Muscle of leg (tissue), 11 donors: ENCODE results near the gene THRB. TPM values are rescaled to one million over a fixed set of nuclear protein-coding genes. Genes with fewer than 3 reads are reported as not detected.

ENCODE experiments used
- DNase-seq: peaks from one replicate; pipeline ENCODE4 v3.0.0; 2013
- H3K27ac ChIP-seq: one replicate; pipeline ENCODE4 v1.5.1; 2013; ENCODE audit warnings: mild to moderate bottlenecking, low read length, control low read depth
- H3K27me3 ChIP-seq: one replicate; pipeline ENCODE4 v1.6.1; 2013; ENCODE audit warnings: low read length; ENCODE audit not compliant: control insufficient read depth, insufficient read depth
- H3K36me3 ChIP-seq: one replicate; pipeline ENCODE4 v1.6.1; 2013; ENCODE audit warnings: low read length; ENCODE audit not compliant: control insufficient read depth, insufficient read depth
- H3K4me1 ChIP-seq: one replicate; pipeline ENCODE4 v1.6.1; 2013; ENCODE audit warnings: low read length; ENCODE audit not compliant: control insufficient read depth, insufficient read depth
- H3K4me3 ChIP-seq: one replicate; pipeline ENCODE4 v1.5.1; 2013; ENCODE audit warnings: low read length, control low read depth
- H3K9me3 ChIP-seq: replicated peaks from 2 replicates; pipeline ENCODE4 v1.6.1; 2013; ENCODE audit warnings: low read depth, low read length; ENCODE audit not compliant: control insufficient read depth
- WGBS: methylation state at CpG from one replicate; pipeline ENCODE4 v1.1.5; 2013; ENCODE audit warnings: missing lambda C conversion rate; ENCODE audit not compliant: insufficient coverage; 5-methylcytosine and 5-hydroxymethylcytosine counted together
- polyA plus RNA-seq, 8 donors: library from polyadenylated mRNA; unstranded; fragments of 120-200 nt; gene quantifications; one replicate each; pipeline versions ENCODE4 v1.2.1 to v1.2.3, GENCODE V29; 2013; ENCODE audit warnings: inconsistent platforms in 1 of 8, low replicate concordance in 1 of 8; ENCODE audit not compliant: insufficient read length in 8 of 8, insufficient read depth in 1 of 8
- total RNA-seq: library from RNA; stranded (reverse); fragments of 120-200 nt; gene quantifications from one replicate; pipeline ENCODE4 v1.2.4, GENCODE V29; 2013

Gene THRB
- total and polyA plus RNA-seq, 9 donors: 0.33 to 3.1 (median 1.7) TPM

GRCh38 chr3:24370352-24371090 is 124.1 kb downstream of the THRB start:
- DNase-seq: no peak
- Histone ChIP-seq H3K27ac (no peak overlapping the region), H3K4me1 (no peaks in the 10 kb centered on the region), H3K36me3 (no peaks in the 10 kb centered on the region), H3K9me3 (no peaks in the 10 kb centered on the region), H3K27me3 (no peaks in the 10 kb centered on the region), H3K4me3 (no peak overlapping the region)
- WGBS: no CpG with 5 or more reads among the region's 4 CpGs

- Histone ChIP-seq H3K4me3 (no peak overlapping the region), H3K27ac (no peak overlapping the region), H3K36me3 (no peaks in the 10 kb centered on the region), H3K9me3 (no peaks in the 10 kb centered on the region), H3K4me1 (no peaks in the 10 kb centered on the region), H3K27me3 (no peaks in the 10 kb centered on the region)
- WGBS: 63% methylated on average over 1 of the region's 2 CpGs
- DNase-seq: no peak
Measured at GRCh38 chr3:24368605-24369004, 126.0 kb downstream of the THRB start.

- 83% methylated on average over 2 of the region's 2 CpGs for WGBS
- H3K27ac ChIP-seq: no peak overlapping the region
- H3K9me3 ChIP-seq: no peaks in the 10 kb centered on the region
- DNase-seq: no peak
- H3K27me3 ChIP-seq: no peaks in the 10 kb centered on the region
- no peaks in the 10 kb centered on the region for H3K4me1 ChIP-seq
- no peak overlapping the region for H3K4me3 ChIP-seq
- no peaks in the 10 kb centered on the region for H3K36me3 ChIP-seq
Measured at GRCh38 chr3:24367664-24368264, 126.9 kb downstream of the THRB start.

GRCh38 chr3:24367216-24367615 is 127.4 kb downstream of the THRB start:
- Histone ChIP-seq H3K27me3 (no peaks in the 10 kb centered on the region), H3K27ac (no peak overlapping the region), H3K4me3 (no peak overlapping the region), H3K4me1 (no peaks in the 10 kb centered on the region), H3K36me3 (no peaks in the 10 kb centered on the region), H3K9me3 (no peaks in the 10 kb centered on the region)
- 89% methylated on average over 3 of the region's 3 CpGs for WGBS
- no peak for DNase-seq

GRCh38 chr3:24365168-24365567 is 129.5 kb downstream of the THRB start:
- Histone ChIP-seq H3K4me1 (no peaks in the 10 kb centered on the region), H3K36me3 (no peaks in the 10 kb centered on the region), H3K27me3 (no peaks in the 10 kb centered on the region), H3K4me3 (no peak overlapping the region), H3K27ac (no peak overlapping the region), H3K9me3 (no peaks in the 10 kb centered on the region)
- peak; percentile 27 for DNase-seq
- no CpG with 5 or more reads among the region's 2 CpGs for WGBS

- Histone ChIP-seq H3K4me3 (no peak overlapping the region), H3K27ac (no peak overlapping the region), H3K4me1 (no peaks in the 10 kb centered on the region), H3K36me3 (no peaks in the 10 kb centered on the region), H3K27me3 (no peaks in the 10 kb centered on the region), H3K9me3 (no peaks in the 10 kb centered on the region)
- no CpG with 5 or more reads among the region's 1 CpG for WGBS
- no peak for DNase-seq
Measured at GRCh38 chr3:24364359-24364758, 130.3 kb downstream of the THRB start.

- WGBS: no CpG with 5 or more reads among the region's 1 CpG
- H3K27me3 ChIP-seq: no peaks in the 10 kb centered on the region
- H3K4me1 ChIP-seq: no peaks in the 10 kb centered on the region
- H3K4me3 ChIP-seq: no peak overlapping the region
- H3K36me3 ChIP-seq: no peaks in the 10 kb centered on the region
- no peak for DNase-seq
- no peaks in the 10 kb centered on the region for H3K9me3 ChIP-seq
- no peak overlapping the region for H3K27ac ChIP-seq
Measured at GRCh38 chr3:24363242-24363641, 131.4 kb downstream of the THRB start.

GRCh38 chr3:24361623-24362022 is 133.0 kb downstream of the THRB start:
- WGBS: no CpG with 5 or more reads among the region's 2 CpGs
- no peak overlapping the region for H3K27ac ChIP-seq
- H3K4me1 ChIP-seq: no peaks in the 10 kb centered on the region
- no peaks in the 10 kb centered on the region for H3K27me3 ChIP-seq
- no peak overlapping the region for H3K4me3 ChIP-seq
- no peaks in the 10 kb centered on the region for H3K9me3 ChIP-seq
- DNase-seq: no peak
- H3K36me3 ChIP-seq: no peaks in the 10 kb centered on the region

GRCh38 chr3:24360957-24361356 is 133.7 kb downstream of the THRB start:
- Histone ChIP-seq H3K36me3 (no peaks in the 10 kb centered on the region), H3K9me3 (no peaks in the 10 kb centered on the region), H3K4me3 (no peak overlapping the region), H3K27ac (no peak overlapping the region), H3K4me1 (no peaks in the 10 kb centered on the region), H3K27me3 (no peaks in the 10 kb centered on the region)
- DNase-seq: no peak

GRCh38 chr3:24359645-24360462 is 134.8 kb downstream of the THRB start:
- H3K36me3 ChIP-seq: no peaks in the 10 kb centered on the region
- H3K27me3 ChIP-seq: no peaks in the 10 kb centered on the region
- H3K9me3 ChIP-seq: no peaks in the 10 kb centered on the region
- WGBS: 93% methylated on average over 2 of the region's 5 CpGs
- no peak for DNase-seq
- H3K4me3 ChIP-seq: no peak overlapping the region
- H3K4me1 ChIP-seq: no peaks in the 10 kb centered on the region
- no peak overlapping the region for H3K27ac ChIP-seq
